ENCODE results near the gene ZBTB20.

Gene ZBTB20

DNA sequence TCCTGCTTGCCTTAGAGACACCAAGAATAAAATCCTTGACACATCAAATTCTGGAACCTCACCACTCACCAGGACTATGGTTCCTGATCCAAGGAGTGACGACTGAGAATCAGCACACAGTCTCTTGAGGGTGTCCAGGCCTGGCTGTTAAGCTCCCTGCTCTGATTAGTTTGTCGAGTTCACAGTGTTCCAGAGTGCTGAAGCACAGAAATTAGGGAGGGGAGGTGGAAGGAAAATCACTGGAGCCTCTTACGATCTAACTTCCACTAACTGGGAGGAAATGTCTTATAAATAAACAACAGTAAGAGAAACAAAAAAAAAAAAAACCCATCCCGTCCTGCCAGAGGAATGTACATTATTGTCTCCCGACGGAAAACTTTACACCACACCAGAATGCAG, 523.0 kb downstream of the ZBTB20 start:
- peak; percentile 58 for ATAC-seq
- TF ChIP-seq SNAI2 (CRISPR knock-in tag; IDR thresholded peaks at IDR 0.05) (no peak), ARNTL (CRISPR knock-in tag; IDR thresholded peaks at IDR 0.05; ENCODE audit: borderline replicate concordance, low read depth) (no peak), ZC3H10 (CRISPR knock-in tag; IDR thresholded peaks at IDR 0.05) (no peak), OSR1 (CRISPR knock-in tag; IDR thresholded peaks at IDR 0.05) (no peak)
- TF ChIP-seq, protein P1, sequence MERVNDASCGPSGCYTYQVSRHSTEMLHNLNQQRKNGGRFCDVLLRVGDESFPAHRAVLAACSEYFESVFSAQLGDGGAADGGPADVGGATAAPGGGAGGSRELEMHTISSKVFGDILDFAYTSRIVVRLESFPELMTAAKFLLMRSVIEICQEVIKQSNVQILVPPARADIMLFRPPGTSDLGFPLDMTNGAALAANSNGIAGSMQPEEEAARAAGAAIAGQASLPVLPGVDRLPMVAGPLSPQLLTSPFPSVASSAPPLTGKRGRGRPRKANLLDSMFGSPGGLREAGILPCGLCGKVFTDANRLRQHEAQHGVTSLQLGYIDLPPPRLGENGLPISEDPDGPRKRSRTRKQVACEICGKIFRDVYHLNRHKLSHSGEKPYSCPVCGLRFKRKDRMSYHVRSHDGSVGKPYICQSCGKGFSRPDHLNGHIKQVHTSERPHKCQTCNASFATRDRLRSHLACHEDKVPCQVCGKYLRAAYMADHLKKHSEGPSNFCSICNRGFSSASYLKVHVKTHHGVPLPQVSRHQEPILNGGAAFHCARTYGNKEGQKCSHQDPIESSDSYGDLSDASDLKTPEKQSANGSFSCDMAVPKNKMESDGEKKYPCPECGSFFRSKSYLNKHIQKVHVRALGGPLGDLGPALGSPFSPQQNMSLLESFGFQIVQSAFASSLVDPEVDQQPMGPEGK (CRISPR knock-in tag; IDR thresholded peaks at IDR 0.05; ENCODE audit: borderline replicate concordance): no peak

DNA sequence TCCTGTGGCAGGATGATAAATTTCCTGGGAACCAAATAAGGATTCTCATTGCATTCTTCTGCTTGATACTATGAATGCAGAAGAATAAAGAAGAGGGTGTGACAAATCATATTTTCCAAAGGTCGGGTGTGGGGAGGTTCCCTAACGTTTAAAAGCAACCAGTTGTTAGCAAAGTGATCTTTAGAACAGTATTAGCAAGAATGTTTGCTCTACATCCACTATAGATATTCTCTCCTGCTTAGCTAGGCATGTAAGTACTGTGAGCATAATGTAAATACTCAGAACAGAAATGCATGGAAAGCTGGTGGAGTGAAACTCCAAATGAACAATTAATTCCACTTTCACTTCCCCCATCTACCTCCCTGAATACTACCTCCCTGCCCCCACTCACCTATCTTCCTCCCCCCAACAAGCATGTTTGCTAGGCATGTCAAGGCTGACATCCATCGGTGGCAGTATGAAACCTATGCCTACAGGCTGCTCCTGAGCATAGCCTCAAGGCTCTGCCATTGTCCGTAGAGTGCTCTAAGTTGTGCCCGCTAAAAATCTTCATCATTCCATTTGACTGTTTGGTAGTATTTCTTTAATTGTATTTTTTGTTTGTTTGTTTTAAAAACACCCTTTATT, 523.6 kb downstream of the ZBTB20 start:
- peak; percentile 8 for ATAC-seq
- TF ChIP-seq ARNTL (CRISPR knock-in tag; IDR thresholded peaks at IDR 0.05; ENCODE audit: borderline replicate concordance, low read depth): no peak
- no peak for TF ChIP-seq RARB (CRISPR knock-in tag; IDR thresholded peaks at IDR 0.05)
- no peak for TF ChIP-seq ZFP30 (CRISPR knock-in tag; IDR thresholded peaks at IDR 0.05)
- TF ChIP-seq ZNF565 (CRISPR knock-in tag; conservative IDR thresholded peaks at IDR 0.05; ENCODE audit: low read depth): no peak
- TF ChIP-seq, protein P2, sequence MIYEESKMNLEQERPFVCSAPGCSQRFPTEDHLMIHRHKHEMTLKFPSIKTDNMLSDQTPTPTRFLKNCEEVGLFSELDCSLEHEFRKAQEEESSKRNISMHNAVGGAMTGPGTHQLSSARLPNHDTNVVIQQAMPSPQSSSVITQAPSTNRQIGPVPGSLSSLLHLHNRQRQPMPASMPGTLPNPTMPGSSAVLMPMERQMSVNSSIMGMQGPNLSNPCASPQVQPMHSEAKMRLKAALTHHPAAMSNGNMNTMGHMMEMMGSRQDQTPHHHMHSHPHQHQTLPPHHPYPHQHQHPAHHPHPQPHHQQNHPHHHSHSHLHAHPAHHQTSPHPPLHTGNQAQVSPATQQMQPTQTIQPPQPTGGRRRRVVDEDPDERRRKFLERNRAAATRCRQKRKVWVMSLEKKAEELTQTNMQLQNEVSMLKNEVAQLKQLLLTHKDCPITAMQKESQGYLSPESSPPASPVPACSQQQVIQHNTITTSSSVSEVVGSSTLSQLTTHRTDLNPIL (CRISPR knock-in tag; IDR thresholded peaks at IDR 0.05; ENCODE audit: low read depth): no peak
- no peak for TF ChIP-seq TOX (CRISPR knock-in tag; IDR thresholded peaks at IDR 0.05; ENCODE audit: borderline replicate concordance)
- TF ChIP-seq, protein P3, sequence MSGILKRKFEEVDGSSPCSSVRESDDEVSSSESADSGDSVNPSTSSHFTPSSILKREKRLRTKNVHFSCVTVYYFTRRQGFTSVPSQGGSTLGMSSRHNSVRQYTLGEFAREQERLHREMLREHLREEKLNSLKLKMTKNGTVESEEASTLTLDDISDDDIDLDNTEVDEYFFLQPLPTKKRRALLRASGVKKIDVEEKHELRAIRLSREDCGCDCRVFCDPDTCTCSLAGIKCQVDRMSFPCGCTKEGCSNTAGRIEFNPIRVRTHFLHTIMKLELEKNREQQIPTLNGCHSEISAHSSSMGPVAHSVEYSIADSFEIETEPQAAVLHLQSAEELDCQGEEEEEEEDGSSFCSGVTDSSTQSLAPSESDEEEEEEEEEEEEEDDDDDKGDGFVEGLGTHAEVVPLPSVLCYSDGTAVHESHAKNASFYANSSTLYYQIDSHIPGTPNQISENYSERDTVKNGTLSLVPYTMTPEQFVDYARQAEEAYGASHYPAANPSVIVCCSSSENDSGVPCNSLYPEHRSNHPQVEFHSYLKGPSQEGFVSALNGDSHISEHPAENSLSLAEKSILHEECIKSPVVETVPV (CRISPR knock-in tag; IDR thresholded peaks at IDR 0.05): no peak
- TF ChIP-seq, protein P1 (CRISPR knock-in tag; IDR thresholded peaks at IDR 0.05; ENCODE audit: borderline replicate concordance): no peak
- TF ChIP-seq ESRRG (CRISPR knock-in tag; IDR thresholded peaks at IDR 0.05): no peak
- TF ChIP-seq ISL1 (CRISPR knock-in tag; IDR thresholded peaks at IDR 0.05): no peak
- no peak for TF ChIP-seq ZNF8 (CRISPR knock-in tag; IDR thresholded peaks at IDR 0.05)
- no peak for TF ChIP-seq OSR1 (CRISPR knock-in tag; IDR thresholded peaks at IDR 0.05)
- TF ChIP-seq TCF4 (CRISPR knock-in tag; IDR thresholded peaks at IDR 0.05; ENCODE audit: borderline replicate concordance): no peak
- TF ChIP-seq SNAI2 (CRISPR knock-in tag; IDR thresholded peaks at IDR 0.05): no peak
- TF ChIP-seq PPARA (CRISPR knock-in tag; IDR thresholded peaks at IDR 0.05; ENCODE audit: borderline replicate concordance): no peak
- TF ChIP-seq CSDC2 (CRISPR knock-in tag; IDR thresholded peaks at IDR 0.05): no peak
- no peak for TF ChIP-seq ZFP3 (CRISPR knock-in tag; IDR thresholded peaks at IDR 0.05)
- TF ChIP-seq ZNF70 (CRISPR knock-in tag; IDR thresholded peaks at IDR 0.05): no peak

DNA sequence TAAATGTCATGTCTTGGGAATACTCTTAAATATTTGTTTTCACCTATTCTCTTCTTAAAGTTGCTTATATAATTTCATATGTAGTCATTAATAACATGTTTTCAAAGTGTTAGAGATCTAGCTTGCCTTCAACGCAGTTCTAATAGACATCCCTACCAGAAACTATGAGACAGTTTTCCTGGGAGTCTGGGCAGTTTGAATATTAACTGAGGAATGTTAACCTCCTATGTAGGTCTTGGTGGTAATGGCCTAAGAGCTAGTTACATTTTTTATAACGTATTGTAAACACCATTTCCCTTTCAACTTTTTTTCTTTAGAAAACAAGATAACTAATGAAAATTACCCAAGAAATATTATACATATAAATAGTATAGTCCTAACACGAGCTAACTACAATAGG, 525.1 kb downstream of the ZBTB20 start:
- ATAC-seq: no peak
- TF ChIP-seq ARNTL (CRISPR knock-in tag; IDR thresholded peaks at IDR 0.05; ENCODE audit: borderline replicate concordance, low read depth): no peak
- no peak for TF ChIP-seq ZFP3 (CRISPR knock-in tag; IDR thresholded peaks at IDR 0.05)
- TF ChIP-seq ESRRG (CRISPR knock-in tag; IDR thresholded peaks at IDR 0.05): no peak
- no peak for TF ChIP-seq ZNF8 (CRISPR knock-in tag; IDR thresholded peaks at IDR 0.05)
- TF ChIP-seq OSR1 (CRISPR knock-in tag; IDR thresholded peaks at IDR 0.05): no peak
- no peak for TF ChIP-seq RARB (CRISPR knock-in tag; IDR thresholded peaks at IDR 0.05)
- TF ChIP-seq, protein P3 (CRISPR knock-in tag; IDR thresholded peaks at IDR 0.05): no peak
- TF ChIP-seq ZC3H10 (CRISPR knock-in tag; IDR thresholded peaks at IDR 0.05): no peak
- TF ChIP-seq PPARA (CRISPR knock-in tag; IDR thresholded peaks at IDR 0.05; ENCODE audit: borderline replicate concordance): no peak
- no peak for TF ChIP-seq TOX (CRISPR knock-in tag; IDR thresholded peaks at IDR 0.05; ENCODE audit: borderline replicate concordance)
- TF ChIP-seq, protein P1 (CRISPR knock-in tag; IDR thresholded peaks at IDR 0.05; ENCODE audit: borderline replicate concordance): no peak
- TF ChIP-seq CSDC2 (CRISPR knock-in tag; IDR thresholded peaks at IDR 0.05): no peak
- TF ChIP-seq ZFP30 (CRISPR knock-in tag; IDR thresholded peaks at IDR 0.05): no peak
- TF ChIP-seq BACH2 (CRISPR knock-in tag; IDR thresholded peaks at IDR 0.05; ENCODE audit: borderline replicate concordance): no peak
- TF ChIP-seq ISL1 (CRISPR knock-in tag; IDR thresholded peaks at IDR 0.05): no peak
- no peak for TF ChIP-seq ZNF70 (CRISPR knock-in tag; IDR thresholded peaks at IDR 0.05)
- TF ChIP-seq GLIS3 (CRISPR knock-in tag; IDR thresholded peaks at IDR 0.05): no peak

Data from SK-N-SH treated with all-trans-retinoic acid at 6 μM for 48 hours (cell line).